Vagina (tissue), 2 donors: Measurements from ENCODE around the gene PFKFB2. TPM values are rescaled to one million over a fixed set of nuclear protein-coding genes. Genes with fewer than 3 reads are reported as not detected.

ENCODE experiments used
- DNase-seq, 2 donors: peaks; one replicate each; pipeline ENCODE4 v3.0.0-alpha.2; 2017; ENCODE audit errors: extremely low spot score in 2 of 2
- H3K27ac ChIP-seq: fragments of 200-600 bp; sonication (generic); one replicate; pipeline ENCODE4 v1.5.1; 2019
- H3K27me3 ChIP-seq: fragments of 200-600 bp; sonication (generic); one replicate; pipeline ENCODE4 v1.5.1; 2019
- H3K36me3 ChIP-seq, 2 donors: fragments of 200-600 bp; sonication (generic); one replicate each; pipeline ENCODE4 v1.5.1; 2017 to 2019
- H3K4me1 ChIP-seq: fragments of 200-600 bp; sonication (generic); one replicate; pipeline ENCODE4 v1.5.1; 2019
- H3K4me3 ChIP-seq, 2 donors: fragments of 200-600 bp; sonication (generic); 1 replicate in 1 of 2; 2 replicates in 1 of 2; pipeline ENCODE4 v1.5.1; 2016 to 2019
- H3K9me3 ChIP-seq: fragments of 200-600 bp; sonication (generic); one replicate; pipeline ENCODE4 v1.5.1; 2019
- POLR2A ChIP-seq, 2 donors: fragments of 450-650 bp; IDR thresholded peaks; one replicate each; pipeline ENCODE4 v1.6.1; 2017; ENCODE audit warnings: antibody characterized with exemption in 2 of 2, mild to moderate bottlenecking in 2 of 2, moderate library complexity in 2 of 2
- POLR2AphosphoS5 ChIP-seq, 2 donors: sonication (generic); formaldehyde crosslinking; IDR thresholded peaks; one replicate each; pipeline ENCODE4 v1.9.0; 2017; ENCODE audit warnings: antibody characterized with exemption in 2 of 2, mild to moderate bottlenecking in 2 of 2, low read depth in 1 of 2; ENCODE audit not compliant: insufficient read depth in 1 of 2
- intact Hi-C: fragments of 100-400 bp; cut with DNase I; formaldehyde crosslinking; loops from one replicate; pipeline ENCODE4 v1.15.1; 2023
- total RNA-seq: library from RNA; depleted of rRNA; stranded (reverse); fragments of >200 nt; gene quantifications from one replicate; pipeline ENCODE4 v1.2.3, GENCODE V29; 2016
- TF ChIP-seq, protein P1 (sequence below), 3 experiments: fragments of 450-650 bp in 2 of 3; fragments of 200-600 bp in 1 of 3; sonication (generic) in 1 of 3; IDR thresholded peaks; one replicate each; pipeline ENCODE4 v1.5.1; 2017 to 2019; ENCODE audit warnings: antibody characterized with exemption in 3 of 3, mild to moderate bottlenecking in 2 of 3, moderate library complexity in 2 of 3

The PFKFB2 gene
- total RNA-seq, 1 donor from 2014 or later, result 6.9 TPM

DNA sequence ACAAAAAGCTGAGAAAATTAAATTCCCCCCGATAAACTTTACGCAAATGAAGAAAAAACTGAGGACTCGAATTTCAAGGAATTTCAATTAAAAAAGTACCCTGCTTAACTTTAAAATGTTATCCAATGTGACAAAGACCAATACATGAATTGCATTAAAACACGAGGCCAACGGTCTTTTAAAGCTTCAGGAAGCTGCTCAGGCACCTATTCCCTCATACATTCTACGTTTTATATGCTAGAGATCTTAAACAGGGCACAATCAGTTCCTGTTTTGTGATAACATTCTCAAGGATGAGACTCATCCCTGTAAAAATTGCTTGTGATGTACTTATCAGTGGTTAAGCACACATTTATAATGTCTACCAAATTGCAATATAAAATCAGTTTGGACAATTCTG is 5.0 kb upstream of the PFKFB2 start:
- DNase-seq, result no peak
- H3K36me3 ChIP-seq, result peaks cover 0 to 12% of the 10 kb centered on the region in 2 donors
- TF ChIP-seq, protein P1, sequence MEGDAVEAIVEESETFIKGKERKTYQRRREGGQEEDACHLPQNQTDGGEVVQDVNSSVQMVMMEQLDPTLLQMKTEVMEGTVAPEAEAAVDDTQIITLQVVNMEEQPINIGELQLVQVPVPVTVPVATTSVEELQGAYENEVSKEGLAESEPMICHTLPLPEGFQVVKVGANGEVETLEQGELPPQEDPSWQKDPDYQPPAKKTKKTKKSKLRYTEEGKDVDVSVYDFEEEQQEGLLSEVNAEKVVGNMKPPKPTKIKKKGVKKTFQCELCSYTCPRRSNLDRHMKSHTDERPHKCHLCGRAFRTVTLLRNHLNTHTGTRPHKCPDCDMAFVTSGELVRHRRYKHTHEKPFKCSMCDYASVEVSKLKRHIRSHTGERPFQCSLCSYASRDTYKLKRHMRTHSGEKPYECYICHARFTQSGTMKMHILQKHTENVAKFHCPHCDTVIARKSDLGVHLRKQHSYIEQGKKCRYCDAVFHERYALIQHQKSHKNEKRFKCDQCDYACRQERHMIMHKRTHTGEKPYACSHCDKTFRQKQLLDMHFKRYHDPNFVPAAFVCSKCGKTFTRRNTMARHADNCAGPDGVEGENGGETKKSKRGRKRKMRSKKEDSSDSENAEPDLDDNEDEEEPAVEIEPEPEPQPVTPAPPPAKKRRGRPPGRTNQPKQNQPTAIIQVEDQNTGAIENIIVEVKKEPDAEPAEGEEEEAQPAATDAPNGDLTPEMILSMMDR (IDR thresholded peaks at IDR 0.05), result no peak
- TF ChIP-seq POLR2A (IDR thresholded peaks at IDR 0.05) (no peak), POLR2AphosphoS5 (IDR thresholded peaks at IDR 0.05; ENCODE audit: insufficient read depth in 1 of 2, low read depth in 1 of 2) (no peak)
- no peaks in the 10 kb centered on the region for H3K27me3 ChIP-seq
- H3K9me3 ChIP-seq, result no peaks in the 10 kb centered on the region
- peaks cover 59% of the 10 kb centered on the region for H3K4me1 ChIP-seq
- intact Hi-C loops, result no loop called here
- no peak overlapping the region for H3K27ac ChIP-seq
- H3K4me3 ChIP-seq, result no peak overlapping the region

DNA sequence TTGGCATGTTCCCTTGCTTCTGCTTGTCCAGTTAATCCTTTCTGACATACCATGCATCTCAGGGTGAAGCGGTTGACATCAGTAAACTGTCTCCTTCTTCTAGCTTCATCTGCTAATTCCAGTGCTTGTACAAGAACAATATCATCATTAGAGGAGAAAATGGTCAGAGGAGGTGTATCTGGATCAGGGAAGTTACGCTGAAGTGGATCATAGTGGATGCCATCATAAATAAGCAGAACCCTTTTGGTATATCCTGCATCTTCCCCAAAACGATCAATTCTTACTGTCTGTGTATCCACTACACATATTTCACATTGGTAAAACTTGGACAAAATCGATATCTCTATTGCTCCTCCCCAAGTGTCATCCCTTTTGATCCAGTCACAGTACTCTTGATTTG is 4.0 kb upstream of the PFKFB2 start:
- H3K4me3 ChIP-seq, result no peak overlapping the region
- intact Hi-C loops, result no loop called here
- H3K27me3 ChIP-seq, result no peaks in the 10 kb centered on the region
- TF ChIP-seq, protein P1 (IDR thresholded peaks at IDR 0.05), result no peak
- TF ChIP-seq POLR2AphosphoS5 (IDR thresholded peaks at IDR 0.05; ENCODE audit: insufficient read depth in 1 of 2, low read depth in 1 of 2) (no peak), POLR2A (IDR thresholded peaks at IDR 0.05) (no peak)
- no peak for DNase-seq
- H3K27ac ChIP-seq, result no peak overlapping the region
- H3K36me3 ChIP-seq, result peaks cover 0 to 12% of the 10 kb centered on the region in 2 donors
- peaks cover 59% of the 10 kb centered on the region for H3K4me1 ChIP-seq
- no peaks in the 10 kb centered on the region for H3K9me3 ChIP-seq

DNA sequence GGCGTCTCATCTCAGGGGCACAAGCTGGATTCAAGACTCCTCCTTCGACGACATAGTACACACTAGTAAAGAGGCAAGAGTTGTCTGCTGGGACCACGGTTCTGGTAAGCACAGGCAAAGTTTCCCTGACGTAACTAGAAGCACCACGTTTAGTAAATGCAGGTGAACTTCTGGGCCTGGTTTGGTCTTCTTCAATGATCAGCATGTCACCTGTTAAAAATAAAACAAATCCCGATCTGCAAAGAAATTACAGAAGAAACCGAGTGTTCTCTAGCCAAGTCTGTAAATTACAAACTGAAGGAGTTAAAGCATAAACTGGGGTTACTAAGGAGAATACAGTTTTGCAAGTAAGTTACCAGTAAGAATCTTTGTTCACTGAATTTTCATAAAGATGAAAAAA is 3.6 kb upstream of the PFKFB2 start:
- no peak for DNase-seq
- TF ChIP-seq POLR2AphosphoS5 (IDR thresholded peaks at IDR 0.05; ENCODE audit: insufficient read depth in 1 of 2, low read depth in 1 of 2) (no peak), POLR2A (IDR thresholded peaks at IDR 0.05) (no peak)
- TF ChIP-seq, protein P1 (IDR thresholded peaks at IDR 0.05), result no peak
- H3K27me3 ChIP-seq, result no peaks in the 10 kb centered on the region
- H3K4me1 ChIP-seq, result peaks cover 59% of the 10 kb centered on the region
- H3K36me3 ChIP-seq, result peaks cover 0 to 12% of the 10 kb centered on the region in 2 donors
- H3K4me3 ChIP-seq, result peak overlapping the region in 1 of 2 donors; percentile 79
- peak overlapping the region; percentile 92 for H3K27ac ChIP-seq
- H3K9me3 ChIP-seq, result no peaks in the 10 kb centered on the region
- intact Hi-C loops, result no loop called here

DNA sequence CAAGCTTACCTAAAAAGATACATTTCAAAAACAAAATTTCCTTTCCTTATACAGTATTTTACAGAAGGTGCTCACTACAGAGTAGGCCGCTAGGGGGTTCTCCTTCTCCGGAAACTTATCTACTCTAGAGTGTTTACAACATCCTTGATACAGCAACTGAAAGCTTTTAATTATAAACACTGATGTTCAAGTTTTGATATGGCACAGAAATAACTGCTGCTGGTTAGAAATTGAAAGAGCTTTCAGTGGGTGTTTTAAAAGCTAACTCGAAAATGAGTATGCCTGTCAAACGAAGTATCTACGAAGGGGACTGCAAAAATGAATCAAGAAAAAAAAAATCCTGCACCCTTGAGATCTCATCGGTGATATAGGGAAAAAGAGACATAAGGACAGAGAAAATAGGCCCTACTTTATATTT is 3.1 kb upstream of the PFKFB2 start:
- H3K27ac ChIP-seq, result peak overlapping the region; percentile 92
- no peak for DNase-seq

More for the DNA sequence above, 3.1 kb upstream of the PFKFB2 start:
- TF ChIP-seq POLR2AphosphoS5 (IDR thresholded peaks at IDR 0.05; ENCODE audit: insufficient read depth in 1 of 2, low read depth in 1 of 2) (no peak), POLR2A (IDR thresholded peaks at IDR 0.05) (no peak)
- TF ChIP-seq, protein P1 (IDR thresholded peaks at IDR 0.05), result peak; percentile 67 to 75 (median 72)
- Histone ChIP-seq H3K36me3 (peaks cover 0 to 12% of the 10 kb centered on the region in 2 donors), H3K27me3 (no peaks in the 10 kb centered on the region), H3K4me3 (peak overlapping the region; percentile 79 to 97), H3K4me1 (peaks cover 59% of the 10 kb centered on the region), H3K9me3 (no peaks in the 10 kb centered on the region)
- intact Hi-C loops, result no loop called here
